Neuron (in vitro differentiated cells): Measurements from ENCODE around the gene TRIM44.

ENCODE experiments used
- H2AFZ ChIP-seq: one replicate; pipeline ENCODE4 v1.6.1; 2013; ENCODE audit warnings: low read depth, mild to moderate bottlenecking, inconsistent platforms, low read length, moderate library complexity
- H3K27me3 ChIP-seq: one replicate; pipeline ENCODE4 v1.6.1; 2013; ENCODE audit warnings: low read length; ENCODE audit not compliant: insufficient read depth
- H3K36me3 ChIP-seq: one replicate; pipeline ENCODE4 v1.6.1; 2013; ENCODE audit warnings: low read length; ENCODE audit not compliant: insufficient read depth
- H3K4me1 ChIP-seq: one replicate; pipeline ENCODE4 v1.6.1; 2013; ENCODE audit warnings: low read length; ENCODE audit not compliant: insufficient read depth
- H3K4me3 ChIP-seq: 2 replicates; pipeline ENCODE4 v1.5.1; 2013; ENCODE audit warnings: mild to moderate bottlenecking, low read length, moderate library complexity
- H3K9me3 ChIP-seq: one replicate; pipeline ENCODE4 v1.6.1; 2013; ENCODE audit warnings: low read length

TRIM44 gene

GRCh38 chr11:35721651-35722282 lies 59.2 kb downstream of the TRIM44 start:
- Histone ChIP-seq H3K36me3 (peaks cover 18% of the 10 kb centered on the region), H3K27me3 (no peaks in the 10 kb centered on the region), H3K4me1 (peaks cover 12% of the 10 kb centered on the region), H3K9me3 (peaks cover 3% of the 10 kb centered on the region), H3K4me3 (no peak overlapping the region), H2AFZ (no peak overlapping the region)

- peaks cover 12% of the 10 kb centered on the region for H3K4me1 ChIP-seq
- H3K36me3 ChIP-seq: peaks cover 25% of the 10 kb centered on the region
- H3K9me3 ChIP-seq: peaks cover 6% of the 10 kb centered on the region
- no peaks in the 10 kb centered on the region for H3K27me3 ChIP-seq
- no peak overlapping the region for H2AFZ ChIP-seq
- H3K4me3 ChIP-seq: no peak overlapping the region
These were observed 60.1 kb downstream of the TRIM44 start for GRCh38 chr11:35722641-35723040.

- Histone ChIP-seq H3K9me3 (peaks cover 6% of the 10 kb centered on the region), H3K4me3 (no peak overlapping the region), H3K27me3 (no peaks in the 10 kb centered on the region), H2AFZ (no peak overlapping the region), H3K4me1 (peaks cover 12% of the 10 kb centered on the region), H3K36me3 (peaks cover 30% of the 10 kb centered on the region)
These were observed 60.9 kb downstream of the TRIM44 start for GRCh38 chr11:35723493-35723892.

GRCh38 chr11:35723913-35724312 lies 61.3 kb downstream of the TRIM44 start:
- Histone ChIP-seq H3K9me3 (peaks cover 8% of the 10 kb centered on the region), H3K4me1 (peaks cover 12% of the 10 kb centered on the region), H3K4me3 (no peak overlapping the region), H3K27me3 (no peaks in the 10 kb centered on the region), H2AFZ (no peak overlapping the region), H3K36me3 (peaks cover 33% of the 10 kb centered on the region)

- peaks cover 21% of the 10 kb centered on the region for H3K9me3 ChIP-seq
- H3K27me3 ChIP-seq: no peaks in the 10 kb centered on the region
- H3K36me3 ChIP-seq: peaks cover 47% of the 10 kb centered on the region
- H3K4me3 ChIP-seq: no peak overlapping the region
- peaks cover 12% of the 10 kb centered on the region for H3K4me1 ChIP-seq
- H2AFZ ChIP-seq: no peak overlapping the region
These were observed 63.3 kb downstream of the TRIM44 start for GRCh38 chr11:35725885-35726284.

GRCh38 chr11:35727140-35727539 lies 64.6 kb downstream of the TRIM44 start:
- Histone ChIP-seq H3K4me3 (no peak overlapping the region), H3K36me3 (peaks cover 47% of the 10 kb centered on the region)

GRCh38 chr11:35730254-35730653 lies 67.7 kb downstream of the TRIM44 start:
- Histone ChIP-seq H3K4me1 (no peaks in the 10 kb centered on the region), H2AFZ (no peak overlapping the region), H3K27me3 (no peaks in the 10 kb centered on the region), H3K4me3 (no peak overlapping the region), H3K9me3 (peaks cover 26% of the 10 kb centered on the region), H3K36me3 (peaks cover 51% of the 10 kb centered on the region)

More at GRCh38 chr11:35727140-35727539, 64.6 kb downstream of the TRIM44 start:
- H3K9me3 ChIP-seq: peaks cover 21% of the 10 kb centered on the region
- H3K27me3 ChIP-seq: no peaks in the 10 kb centered on the region
- H3K4me1 ChIP-seq: peaks cover 2% of the 10 kb centered on the region
- H2AFZ ChIP-seq: no peak overlapping the region

- H2AFZ ChIP-seq: no peak overlapping the region
- no peaks in the 10 kb centered on the region for H3K27me3 ChIP-seq
- no peaks in the 10 kb centered on the region for H3K4me1 ChIP-seq
- H3K9me3 ChIP-seq: peaks cover 9% of the 10 kb centered on the region
- no peak overlapping the region for H3K4me3 ChIP-seq
- peaks cover 34% of the 10 kb centered on the region for H3K36me3 ChIP-seq
These were observed 72.3 kb downstream of the TRIM44 start for GRCh38 chr11:35734669-35735410.

- Histone ChIP-seq H3K4me1 (no peaks in the 10 kb centered on the region), H3K27me3 (no peaks in the 10 kb centered on the region), H2AFZ (no peak overlapping the region), H3K36me3 (peaks cover 30% of the 10 kb centered on the region), H3K4me3 (no peak overlapping the region), H3K9me3 (peaks cover 5% of the 10 kb centered on the region)
These were observed 72.8 kb downstream of the TRIM44 start for GRCh38 chr11:35735411-35735810.

GRCh38 chr11:35735903-35736302 lies 73.3 kb downstream of the TRIM44 start:
- H3K27me3 ChIP-seq: no peaks in the 10 kb centered on the region
- no peak overlapping the region for H2AFZ ChIP-seq
- peaks cover 31% of the 10 kb centered on the region for H3K36me3 ChIP-seq
- peaks cover 5% of the 10 kb centered on the region for H3K9me3 ChIP-seq
- no peaks in the 10 kb centered on the region for H3K4me1 ChIP-seq
- H3K4me3 ChIP-seq: no peak overlapping the region

- Histone ChIP-seq H3K4me1 (no peaks in the 10 kb centered on the region), H3K9me3 (peaks cover 5% of the 10 kb centered on the region), H3K27me3 (no peaks in the 10 kb centered on the region), H2AFZ (no peak overlapping the region), H3K36me3 (peaks cover 33% of the 10 kb centered on the region), H3K4me3 (no peak overlapping the region)
These were observed 74.4 kb downstream of the TRIM44 start for GRCh38 chr11:35736952-35737351.

GRCh38 chr11:35740061-35740799 lies 77.7 kb downstream of the TRIM44 start:
- Histone ChIP-seq H3K27me3 (no peaks in the 10 kb centered on the region), H3K36me3 (peaks cover 29% of the 10 kb centered on the region), H3K4me1 (no peaks in the 10 kb centered on the region)

More at GRCh38 chr11:35740061-35740799, 77.7 kb downstream of the TRIM44 start:
- H2AFZ ChIP-seq: no peak overlapping the region
- no peaks in the 10 kb centered on the region for H3K9me3 ChIP-seq
- no peak overlapping the region for H3K4me3 ChIP-seq
